GM23338 (cell line): Measurements from ENCODE around the gene PER3. TPM values are rescaled to one million over a fixed set of nuclear protein-coding genes. Genes with fewer than 3 reads are reported as not detected.

Experiments
- ATAC-seq: fragments of 200-7000 bp; cut with Tn5 transposase; 3 replicates; pipeline ENCODE4 v1.9.1; 2020
- DNase-seq: peaks from one replicate; pipeline ENCODE4 v3.0.0-alpha.2; 2015; ENCODE audit warnings: low spot score
- H2AFZ ChIP-seq: fragments of 200-600 bp; sonication (generic); 2 replicates; pipeline ENCODE4 v1.8.0; 2016; ENCODE audit warnings: antibody characterized with exemption, mild to moderate bottlenecking, moderate library complexity
- H3F3A ChIP-seq: fragments of 200-600 bp; sonication (generic); replicated peaks from 2 replicates; pipeline ENCODE4 v1.8.0; 2017; ENCODE audit warnings: antibody characterized with exemption, mixed run types, low read depth
- H3K27ac ChIP-seq: fragments of 200-600 bp; sonication (generic); 2 replicates; pipeline ENCODE4 v1.6.1; 2016; ENCODE audit warnings: low read depth
- H3K27me3 ChIP-seq: fragments of 200-600 bp; sonication (generic); 2 replicates; pipeline ENCODE4 v1.8.0; 2016; ENCODE audit warnings: mild to moderate bottlenecking, mixed run types, moderate library complexity; ENCODE audit not compliant: insufficient read depth
- H3K36me3 ChIP-seq: fragments of 200-600 bp; sonication (generic); 2 replicates; pipeline ENCODE4 v1.8.0; 2016; ENCODE audit warnings: mild to moderate bottlenecking; ENCODE audit not compliant: insufficient read depth
- H3K4me1 ChIP-seq: fragments of 200-600 bp; sonication (generic); 2 replicates; pipeline ENCODE4 v1.8.0; 2016; ENCODE audit warnings: mild to moderate bottlenecking, moderate library complexity; ENCODE audit not compliant: insufficient read depth
- H3K4me2 ChIP-seq: fragments of 200-600 bp; sonication (generic); 2 replicates; pipeline ENCODE4 v1.7.1; 2017; ENCODE audit warnings: mixed run types
- H3K4me3 ChIP-seq: fragments of 200-600 bp; sonication (generic); 2 replicates; pipeline ENCODE4 v1.6.1; 2016; ENCODE audit warnings: mixed run types
- H3K79me2 ChIP-seq: fragments of 200-600 bp; sonication (generic); replicated peaks from 2 replicates; pipeline ENCODE4 v1.8.0; 2017; ENCODE audit warnings: mild to moderate bottlenecking; ENCODE audit not compliant: insufficient read depth
- H3K9me2 ChIP-seq: fragments of 200-600 bp; sonication (generic); 2 replicates; pipeline ENCODE4 v1.8.0; 2017; ENCODE audit not compliant: insufficient read depth
- H4K20me1 ChIP-seq: fragments of 200-600 bp; sonication (generic); replicated peaks from 2 replicates; pipeline ENCODE4 v1.8.0; 2017; ENCODE audit warnings: mild to moderate bottlenecking; ENCODE audit not compliant: insufficient read depth
- H3K27ac Mint-ChIP-seq: 2 replicates; pipeline ENCODE4 v1.8.0; 2020; ENCODE audit warnings: inconsistent platforms, mild to moderate bottlenecking, moderate library complexity, mixed read lengths
- H3K27me3 Mint-ChIP-seq: 3 replicates; pipeline ENCODE4 v1.8.0; 2022; ENCODE audit warnings: low read depth, mild to moderate bottlenecking, moderate library complexity, mixed read lengths, inconsistent platforms; ENCODE audit not compliant: insufficient read depth, poor library complexity
- H3K36me3 Mint-ChIP-seq: 3 replicates; pipeline ENCODE4 v1.8.0; 2021; ENCODE audit warnings: low read depth, mild to moderate bottlenecking, inconsistent platforms, moderate library complexity, mixed read lengths
- H3K4me1 Mint-ChIP-seq: 3 replicates; pipeline ENCODE4 v1.8.0; 2020; ENCODE audit warnings: mild to moderate bottlenecking, inconsistent platforms, mixed read lengths
- H3K4me3 Mint-ChIP-seq: 3 replicates; pipeline ENCODE4 v1.8.0; 2021; ENCODE audit warnings: moderate library complexity, mild to moderate bottlenecking, inconsistent platforms, mixed read lengths
- H3K9me3 Mint-ChIP-seq: 3 replicates; pipeline ENCODE4 v1.8.0; 2020; ENCODE audit warnings: moderate library complexity, mild to moderate bottlenecking, inconsistent platforms, mixed read lengths
- CREB1 ChIP-seq: fragments of 250-450 bp; sonication (Bioruptor Pico); IDR thresholded peaks from 2 replicates; pipeline ENCODE4 v1.5.0; 2020; ENCODE audit warnings: low read depth, mild to moderate bottlenecking, moderate library complexity
- EZH2 ChIP-seq: fragments of 200-600 bp; sonication (generic); IDR thresholded peaks from one replicate; pipeline ENCODE4 v1.8.0; 2017; ENCODE audit warnings: antibody characterized with exemption, mild to moderate bottlenecking, low read depth; ENCODE audit not compliant: unreplicated experiment
- EZH2phosphoT487 ChIP-seq: fragments of 200-600 bp; sonication (generic); IDR thresholded peaks from one replicate; pipeline ENCODE4 v1.8.1; 2018; ENCODE audit warnings: antibody characterized with exemption; ENCODE audit not compliant: unreplicated experiment
- JUNB ChIP-seq: IDR thresholded peaks from one replicate; pipeline ENCODE4 v1.6.1; 2016; ENCODE audit warnings: antibody characterized with exemption; ENCODE audit not compliant: unreplicated experiment
- POLR2AphosphoS5 ChIP-seq: IDR thresholded peaks from 2 replicates; pipeline ENCODE4 v1.6.1; 2016; ENCODE audit warnings: antibody characterized with exemption, low read depth
- STAT1 ChIP-seq: IDR thresholded peaks from one replicate; pipeline ENCODE4 v1.6.1; 2016; ENCODE audit warnings: antibody characterized with exemption; ENCODE audit not compliant: unreplicated experiment
- ZNF114 ChIP-seq: fragments of 250-450 bp; sonication (Bioruptor Pico); IDR thresholded peaks from 2 replicates; pipeline ENCODE4 v1.5.0; 2020; ENCODE audit warnings: mild to moderate bottlenecking, moderate library complexity
- ZNF331 ChIP-seq: fragments of 250-450 bp; sonication (Bioruptor Pico); IDR thresholded peaks from 2 replicates; pipeline ENCODE4 v1.5.0; 2020; ENCODE audit warnings: low read depth, mild to moderate bottlenecking, moderate library complexity
- polyA plus RNA-seq: library from polyadenylated mRNA; unstranded; fragments of >200 nt; fragmentation: Nextera tagmentation; extraction: Ambion mirVana; gene quantifications from 2 replicates; pipeline ENCODE4 v1.2.1, GENCODE V29; 2016
- total RNA-seq: library from RNA; depleted of rRNA; stranded (reverse); fragments of >200 nt; shearing (Covaris generic); gene quantifications from 2 replicates; pipeline ENCODE4 v1.2.3, GENCODE V29; 2014
- TF ChIP-seq, protein P1 (sequence below): IDR thresholded peaks from one replicate; pipeline ENCODE4 v1.6.1; 2018; ENCODE audit warnings: antibody characterized with exemption; ENCODE audit not compliant: unreplicated experiment

The PER3 gene
- total and polyA plus RNA-seq, 2 experiments from 2014 or later: 6.1 to 16.4 TPM

- TF ChIP-seq, protein P1, sequence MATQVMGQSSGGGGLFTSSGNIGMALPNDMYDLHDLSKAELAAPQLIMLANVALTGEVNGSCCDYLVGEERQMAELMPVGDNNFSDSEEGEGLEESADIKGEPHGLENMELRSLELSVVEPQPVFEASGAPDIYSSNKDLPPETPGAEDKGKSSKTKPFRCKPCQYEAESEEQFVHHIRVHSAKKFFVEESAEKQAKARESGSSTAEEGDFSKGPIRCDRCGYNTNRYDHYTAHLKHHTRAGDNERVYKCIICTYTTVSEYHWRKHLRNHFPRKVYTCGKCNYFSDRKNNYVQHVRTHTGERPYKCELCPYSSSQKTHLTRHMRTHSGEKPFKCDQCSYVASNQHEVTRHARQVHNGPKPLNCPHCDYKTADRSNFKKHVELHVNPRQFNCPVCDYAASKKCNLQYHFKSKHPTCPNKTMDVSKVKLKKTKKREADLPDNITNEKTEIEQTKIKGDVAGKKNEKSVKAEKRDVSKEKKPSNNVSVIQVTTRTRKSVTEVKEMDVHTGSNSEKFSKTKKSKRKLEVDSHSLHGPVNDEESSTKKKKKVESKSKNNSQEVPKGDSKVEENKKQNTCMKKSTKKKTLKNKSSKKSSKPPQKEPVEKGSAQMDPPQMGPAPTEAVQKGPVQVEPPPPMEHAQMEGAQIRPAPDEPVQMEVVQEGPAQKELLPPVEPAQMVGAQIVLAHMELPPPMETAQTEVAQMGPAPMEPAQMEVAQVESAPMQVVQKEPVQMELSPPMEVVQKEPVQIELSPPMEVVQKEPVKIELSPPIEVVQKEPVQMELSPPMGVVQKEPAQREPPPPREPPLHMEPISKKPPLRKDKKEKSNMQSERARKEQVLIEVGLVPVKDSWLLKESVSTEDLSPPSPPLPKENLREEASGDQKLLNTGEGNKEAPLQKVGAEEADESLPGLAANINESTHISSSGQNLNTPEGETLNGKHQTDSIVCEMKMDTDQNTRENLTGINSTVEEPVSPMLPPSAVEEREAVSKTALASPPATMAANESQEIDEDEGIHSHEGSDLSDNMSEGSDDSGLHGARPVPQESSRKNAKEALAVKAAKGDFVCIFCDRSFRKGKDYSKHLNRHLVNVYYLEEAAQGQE: no peak
Measured at GRCh38 chr1:7821282-7821681, 37.2 kb downstream of the PER3 start (continued).

DNA sequence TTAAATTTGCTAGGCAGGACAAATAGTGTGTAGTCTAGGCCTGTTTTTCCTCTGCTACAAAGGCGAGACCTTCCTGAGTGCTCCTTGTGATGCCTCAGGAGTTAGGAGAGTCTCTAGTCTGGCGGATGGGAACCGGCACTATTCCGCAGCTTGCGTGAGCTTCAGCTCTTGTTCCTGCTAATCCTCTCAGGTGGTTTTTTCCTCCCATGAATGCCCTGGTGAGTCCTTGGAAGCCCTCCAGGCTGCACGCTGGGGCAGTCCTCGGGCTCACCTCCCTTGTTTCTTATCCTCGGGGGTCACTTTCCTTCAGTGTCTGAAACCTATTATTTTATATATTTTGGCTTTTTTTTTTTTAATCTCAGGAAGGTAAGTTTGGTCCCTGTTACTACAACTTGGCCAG, 40.6 kb downstream of the PER3 start:
- DNase-seq (no peak), ATAC-seq (no peak)
- no peak overlapping the region for H3K27ac Mint-ChIP-seq
- H3K4me3 Mint-ChIP-seq: no peak overlapping the region
- H3K4me1 Mint-ChIP-seq: no peaks in the 10 kb centered on the region
- H3K27me3 Mint-ChIP-seq: peaks cover 3% of the 10 kb centered on the region
- no peak overlapping the region for H3K4me3 ChIP-seq
- H3K4me2 ChIP-seq: no peak overlapping the region
- no peak overlapping the region for H2AFZ ChIP-seq
- H3K36me3 Mint-ChIP-seq: peaks cover 10% of the 10 kb centered on the region
- no peaks in the 10 kb centered on the region for H3K9me3 Mint-ChIP-seq
- H3K27me3 ChIP-seq: no peaks in the 10 kb centered on the region
- no peak for TF ChIP-seq POLR2AphosphoS5
- TF ChIP-seq EZH2: no peak
- TF ChIP-seq, protein P1: no peak
- H3F3A ChIP-seq: no peaks in the 10 kb centered on the region
- H3K79me2 ChIP-seq: no peaks in the 10 kb centered on the region
- peaks cover 12% of the 10 kb centered on the region; the same call in 1 of the 2 replicates for H3K36me3 ChIP-seq
- H3K27ac ChIP-seq: peak overlapping the region; percentile 36; the same call in 1 of the 2 replicates
- H3K4me1 ChIP-seq: no peaks in the 10 kb centered on the region
- H3K9me2 ChIP-seq: no peaks in the 10 kb centered on the region
- no peaks in the 10 kb centered on the region for H4K20me1 ChIP-seq

DNA sequence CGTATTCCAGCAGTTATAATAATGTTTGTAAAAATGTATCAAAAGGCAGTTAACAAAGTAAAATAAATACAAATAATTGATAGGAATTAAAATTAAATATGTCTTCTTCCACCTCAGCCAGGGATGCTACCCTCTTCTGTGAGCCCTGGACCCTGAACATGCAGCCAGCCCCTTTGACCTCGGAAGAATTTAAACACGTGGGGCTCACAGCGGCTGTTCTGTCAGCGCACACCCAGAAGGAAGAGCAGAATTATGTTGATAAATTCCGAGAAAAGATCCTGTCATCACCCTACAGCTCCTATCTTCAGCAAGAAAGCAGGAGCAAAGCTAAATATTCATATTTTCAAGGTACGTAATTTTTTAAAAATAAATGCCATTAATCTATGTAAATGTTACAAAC, 42.3 kb downstream of the PER3 start:
- Histone ChIP-seq H3F3A (no peaks in the 10 kb centered on the region), H3K4me2 (no peak overlapping the region)
- no peak for ATAC-seq
- TF ChIP-seq CREB1 (CRISPR knock-in tag): no peak
- TF ChIP-seq, protein P1: no peak
- no peak for TF ChIP-seq ZNF114
- no peak for TF ChIP-seq STAT1
- no peak for TF ChIP-seq EZH2phosphoT487
- TF ChIP-seq ZNF331 (CRISPR knock-in tag): no peak
- TF ChIP-seq POLR2AphosphoS5: no peak
- TF ChIP-seq JUNB: no peak

More for the DNA sequence above, 42.3 kb downstream of the PER3 start:
- Mint-ChIP-seq H3K27me3 (peaks cover 3% of the 10 kb centered on the region), H3K27ac (no peak overlapping the region), H3K4me1 (no peaks in the 10 kb centered on the region), H3K9me3 (no peaks in the 10 kb centered on the region), H3K4me3 (no peak overlapping the region), H3K36me3 (peaks cover 10% of the 10 kb centered on the region)
- H3K4me3 ChIP-seq: no peak overlapping the region
- no peak overlapping the region for H2AFZ ChIP-seq
- H3K27me3 ChIP-seq: no peaks in the 10 kb centered on the region
- peaks cover 12% of the 10 kb centered on the region; the same call in 1 of the 2 replicates for H3K36me3 ChIP-seq
- DNase-seq: no peak
- no peaks in the 10 kb centered on the region for H3K79me2 ChIP-seq
- H3K27ac ChIP-seq: no peak overlapping the region
- H3K9me2 ChIP-seq: no peaks in the 10 kb centered on the region
- no peaks in the 10 kb centered on the region for H3K4me1 ChIP-seq
- H4K20me1 ChIP-seq: no peaks in the 10 kb centered on the region
